ENCODE measurements around the gene DAND5. TPM values are rescaled to one million over a fixed set of nuclear protein-coding genes. Genes with fewer than 3 reads are reported as not detected.

Gene DAND5
- total and polyA plus RNA-seq, 9 of the 15 experiments (the other 6 are each of a cell fraction or from before 2014, with no cell fraction given) = 0.22 to 0.83 (median 0.60) TPM

GRCh38 chr19:12945479-12946091, 23.8 kb upstream of the DAND5 start, which contains the start of gene RAD23A (continued):
- TF ChIP-seq TSHZ1 (CRISPR knock-in tag; IDR thresholded peaks at IDR 0.05) (no peak), NR3C1 (CRISPR knock-in tag; IDR thresholded peaks at IDR 0.05) (no peak), JUNB (CRISPR knock-in tag; conservative IDR thresholded peaks at IDR 0.05) (peak; percentile 81), LARP7 (IDR thresholded peaks at IDR 0.05) (no peak), CEBPB (tag; IDR thresholded peaks at IDR 0.05) (no peak), AFF1 (IDR thresholded peaks at IDR 0.05; ENCODE audit: low read depth in 1 of 2, partially characterized antibody in 2 of 2) (no peak), CC2D1A (IDR thresholded peaks at IDR 0.05) (no peak), ZNF740 (CRISPR knock-in tag; IDR thresholded peaks at IDR 0.05) (0 out of 2 replicates have a peak, but pooled peaks have one; percentile 16), ZNF740 (tag; IDR thresholded peaks at IDR 0.05) (no peak), SMARCA4 (IDR thresholded peaks at IDR 0.05) (no peak), ZNF639 (CRISPR knock-in tag; conservative IDR thresholded peaks at IDR 0.05 in 1 of 2, IDR thresholded peaks at IDR 0.05 in 1 of 2) (peak in 1 of 2 experiments; percentile 89; a peak in 2 of 4 replicates), SAP30 (IDR thresholded peaks at IDR 0.05; ENCODE audit: borderline replicate concordance, insufficient read depth, low read depth, low read length, poor library complexity, severe bottlenecking) (no peak), E2F3 (CRISPR knock-in tag; IDR thresholded peaks at IDR 0.05) (peak; percentile 89)

All from K562 (cell line).